ENCODE data around the gene ZGLP1. TPM values are rescaled to one million over a fixed set of nuclear protein-coding genes. Genes with fewer than 3 reads are reported as not detected.

The ZGLP1 gene
- total and polyA plus RNA-seq, 2 of the 13 experiments (the other 11 are each of a cell fraction or from before 2014, with no cell fraction given) = 2.4 to 3.0 TPM

- no TSS peak for BruUV-seq (replicated peaks)
- no peaks in the 10 kb centered on the region for H3K9me3 ChIP-seq (ENCODE audit: low read length)
- WGBS (ENCODE audit: low lambda C conversion rate) = 0% methylated on average over 6 of the region's 50 CpGs
- no peaks in the 10 kb centered on the region for H3K79me2 ChIP-seq (ENCODE audit: insufficient read depth, low read length)
- peaks cover 8 to 12% of the 10 kb centered on the region in 2 experiments for H3K36me3 ChIP-seq (replicated peaks in 1 of 2; ENCODE audit: control insufficient read depth in 1 of 2, insufficient read depth in 2 of 2, low read length in 2 of 2)
- peaks cover 70% of the 10 kb centered on the region for H3K4me1 ChIP-seq (ENCODE audit: insufficient read depth, low read length)
- H2AFZ ChIP-seq (ENCODE audit: low read length) = no peak overlapping the region
- H3K4me3 ChIP-seq (replicated peaks in 1 of 3; ENCODE audit: insufficient read depth in 1 of 3, low read depth in 2 of 3, low read length in 3 of 3) = peak overlapping the region; percentile 24 to 79 (median 52); a peak in 4 of 6 replicates
- ChIA-PET CTCF (ENCODE audit: low intra/inter-chr PET ratio, low total read pairs) (no interaction called here), POLR2A (interaction anchor here (0.9 to 7.3 kb wide), 11 partner anchors 10 to 183 kb away, joined by 3 to 149 read pairs (median 5); partner anchors contain the start of genes ICAM1, PPAN, RAVER1 and TYK2)
- H3K27ac ChIP-seq (ENCODE audit: extremely low read length, insufficient read depth, low read length) = no peak overlapping the region
- H3K4me2 ChIP-seq (ENCODE audit: low read depth, low read length) = peak overlapping the region; percentile 97
- H4K20me1 ChIP-seq (ENCODE audit: insufficient read depth, low read length) = 0 out of 2 replicates have a peak, but pooled peaks cover 6% of the 10 kb centered on the region
- peaks cover 0 to 20% of the 10 kb centered on the region in 2 experiments; a peak in 3 of 5 replicates for H3K27me3 ChIP-seq (ENCODE audit: control insufficient read depth in 1 of 2, insufficient read depth in 2 of 2, low read length in 2 of 2)
- peak; percentile 53 for DNase-seq (ENCODE audit: low spot score)
- H3K9ac ChIP-seq (ENCODE audit: insufficient read depth, low read depth, low read length) = peak overlapping the region; percentile 34; the same call in 1 of the 2 replicates
- ATAC-seq = peak; percentile 6
- FAIRE-seq = no peak
- intact Hi-C loops (cut with micrococcal nuclease; ENCODE audit: unreplicated experiment) (no loop called here), in situ Hi-C loops (cut with HindIII; ENCODE audit: extremely low pct_ligation_motif_present, low pct_unique_long_range_greater_than_20kb) (no loop called here)
- no peak for TF ChIP-seq ZSCAN29 (CRISPR knock-in tag; conservative IDR thresholded peaks at IDR 0.05)
- no peak for TF ChIP-seq ZNF382 (CRISPR knock-in tag; IDR thresholded peaks at IDR 0.05; ENCODE audit: borderline replicate concordance)
- peak; percentile 37; the same call in 1 of the 2 replicates for TF ChIP-seq HINFP (CRISPR knock-in tag; IDR thresholded peaks at IDR 0.05; ENCODE audit: low read depth)
- TF ChIP-seq ZNF232 (CRISPR knock-in tag; IDR thresholded peaks at IDR 0.05; ENCODE audit: borderline replicate concordance) = peak; percentile 70; the same call in 1 of the 2 replicates
- TF ChIP-seq HIVEP1 (CRISPR knock-in tag; IDR thresholded peaks at IDR 0.05) = peak; percentile 66
- peak; percentile 37; the same call in 1 of the 2 replicates for TF ChIP-seq ZNF574 (CRISPR knock-in tag; IDR thresholded peaks at IDR 0.05)
- no peak for TF ChIP-seq NFIB (CRISPR knock-in tag; IDR thresholded peaks at IDR 0.05; ENCODE audit: borderline replicate concordance)
- 0 out of 2 replicates have a peak, but pooled peaks have one; percentile 6 for TF ChIP-seq DRAP1 (CRISPR knock-in tag; IDR thresholded peaks at IDR 0.05)
- TF ChIP-seq NR2C2 (CRISPR knock-in tag; IDR thresholded peaks at IDR 0.05; ENCODE audit: borderline replicate concordance) = 0 out of 2 replicates have a peak, but pooled peaks have one; percentile 49
- no peak for TF ChIP-seq ZNF790 (CRISPR knock-in tag; IDR thresholded peaks at IDR 0.05; ENCODE audit: borderline replicate concordance)
- TF ChIP-seq GMEB1 (CRISPR knock-in tag; IDR thresholded peaks at IDR 0.05; ENCODE audit: borderline replicate concordance) = peak; percentile 55; the same call in 1 of the 2 replicates
- TF ChIP-seq HNRNPLL (IDR thresholded peaks at IDR 0.05; ENCODE audit: low read depth, low read length, poor library complexity, severe bottlenecking) = peak; percentile 31
- TF ChIP-seq KDM1A (CRISPR knock-in tag; IDR thresholded peaks at IDR 0.05) = no peak
- peak; percentile 67 for TF ChIP-seq MYPOP (CRISPR knock-in tag; IDR thresholded peaks at IDR 0.05)
- TF ChIP-seq RNF2 (conservative IDR thresholded peaks at IDR 0.05; ENCODE audit: low read depth) = 0 out of 2 replicates have a peak, but pooled peaks have one; percentile 78
Measured at GRCh38 chr19:10289167-10289835, 20.3 kb downstream of the ZGLP1 start.

Data from HepG2 (cell line).